ENCODE measurements around the gene SFXN4. TPM values are rescaled to one million over a fixed set of nuclear protein-coding genes. Genes with fewer than 3 reads are reported as not detected.

Gene SFXN4
- total and polyA plus RNA-seq, 2 of the 13 experiments (the other 11 are each of a cell fraction or from before 2014, with no cell fraction given): 47.7 to 64.9 TPM

DNA sequence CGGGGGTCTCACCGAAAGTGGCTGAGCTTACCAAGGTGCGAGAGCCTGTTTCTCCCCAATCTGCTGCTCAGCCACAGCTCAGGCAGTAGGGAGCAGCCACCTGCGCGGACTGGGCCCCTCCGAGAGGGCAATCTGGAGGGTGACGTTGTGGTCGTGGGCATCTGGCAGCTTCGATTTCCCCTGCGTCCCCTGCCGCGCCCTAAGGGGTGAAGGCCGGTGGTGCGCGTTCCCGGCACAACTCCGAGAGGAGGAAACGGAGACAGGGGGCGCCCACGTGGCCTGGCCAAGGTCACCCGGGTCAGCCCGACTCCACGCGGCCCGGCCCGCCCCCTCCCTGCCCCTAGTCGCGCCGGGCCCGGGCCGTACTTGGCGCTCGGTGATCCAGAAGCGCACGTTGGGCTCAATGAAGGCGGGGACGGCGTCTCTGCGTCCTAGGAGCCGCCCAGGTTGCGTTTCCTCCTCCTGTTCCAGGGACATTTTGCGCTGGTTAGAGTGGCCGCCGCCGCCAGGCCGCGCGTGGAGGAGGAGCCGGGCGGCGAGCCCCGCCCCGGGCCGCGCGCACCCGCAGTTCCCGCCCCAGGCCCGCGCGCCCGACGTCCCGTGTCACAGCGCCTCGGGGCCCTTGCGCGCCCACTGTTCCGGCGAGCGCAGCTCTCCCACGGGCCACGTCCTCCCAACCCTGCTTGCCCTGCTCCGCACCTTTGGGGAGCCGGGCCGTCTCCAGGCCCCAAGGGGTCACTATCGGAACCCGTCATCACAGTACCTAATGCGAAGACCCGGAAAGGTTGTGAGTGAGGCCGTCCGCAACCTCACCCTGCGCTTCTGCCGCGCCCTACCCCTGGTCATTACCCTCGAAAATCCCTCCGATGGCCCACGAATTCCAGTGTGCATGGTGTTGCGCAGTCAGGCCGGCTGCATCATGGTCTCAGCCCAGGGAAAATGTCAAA is at the start of gene SFXN4 (continued):
- TF ChIP-seq, protein P1, sequence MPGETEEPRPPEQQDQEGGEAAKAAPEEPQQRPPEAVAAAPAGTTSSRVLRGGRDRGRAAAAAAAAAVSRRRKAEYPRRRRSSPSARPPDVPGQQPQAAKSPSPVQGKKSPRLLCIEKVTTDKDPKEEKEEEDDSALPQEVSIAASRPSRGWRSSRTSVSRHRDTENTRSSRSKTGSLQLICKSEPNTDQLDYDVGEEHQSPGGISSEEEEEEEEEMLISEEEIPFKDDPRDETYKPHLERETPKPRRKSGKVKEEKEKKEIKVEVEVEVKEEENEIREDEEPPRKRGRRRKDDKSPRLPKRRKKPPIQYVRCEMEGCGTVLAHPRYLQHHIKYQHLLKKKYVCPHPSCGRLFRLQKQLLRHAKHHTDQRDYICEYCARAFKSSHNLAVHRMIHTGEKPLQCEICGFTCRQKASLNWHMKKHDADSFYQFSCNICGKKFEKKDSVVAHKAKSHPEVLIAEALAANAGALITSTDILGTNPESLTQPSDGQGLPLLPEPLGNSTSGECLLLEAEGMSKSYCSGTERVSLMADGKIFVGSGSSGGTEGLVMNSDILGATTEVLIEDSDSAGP (CRISPR knock-in tag; IDR thresholded peaks at IDR 0.05; ENCODE audit: borderline replicate concordance): peak; percentile 83
- TF ChIP-seq ZGPAT (CRISPR knock-in tag; IDR thresholded peaks at IDR 0.05): peak; percentile 86
- TF ChIP-seq ZBTB7B (CRISPR knock-in tag; IDR thresholded peaks at IDR 0.05): peak; percentile 63; the same call in 1 of the 2 replicates
- peak; percentile 79 for TF ChIP-seq POLR2AphosphoS5 (IDR thresholded peaks at IDR 0.05; ENCODE audit: low read depth, low read length)
- no peak for TF ChIP-seq CENPX (CRISPR knock-in tag; IDR thresholded peaks at IDR 0.05)
- peak; percentile 48; the same call in 1 of the 2 replicates for TF ChIP-seq ZNF503 (CRISPR knock-in tag; IDR thresholded peaks at IDR 0.05)
- 0 out of 2 replicates have a peak, but pooled peaks have one; percentile 68 for TF ChIP-seq ZNF543 (CRISPR knock-in tag; IDR thresholded peaks at IDR 0.05)
- peak; percentile 97 for TF ChIP-seq YEATS4 (CRISPR knock-in tag; IDR thresholded peaks at IDR 0.05; ENCODE audit: borderline replicate concordance)
- TF ChIP-seq, protein P2, sequence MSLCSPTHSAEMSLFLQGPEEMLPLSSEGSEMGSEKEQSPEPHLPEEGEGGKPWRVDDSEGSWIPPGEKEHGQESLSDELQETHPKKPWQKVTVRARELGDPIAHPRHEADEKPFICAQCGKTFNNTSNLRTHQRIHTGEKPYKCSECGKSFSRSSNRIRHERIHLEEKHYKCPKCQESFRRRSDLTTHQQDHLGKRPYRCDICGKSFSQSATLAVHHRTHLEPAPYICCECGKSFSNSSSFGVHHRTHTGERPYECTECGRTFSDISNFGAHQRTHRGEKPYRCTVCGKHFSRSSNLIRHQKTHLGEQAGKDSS (CRISPR knock-in tag; IDR thresholded peaks at IDR 0.05; ENCODE audit: borderline replicate concordance, low read depth): no peak; the same call in 1 of the 2 replicates
- TF ChIP-seq CENPT (CRISPR knock-in tag; IDR thresholded peaks at IDR 0.05; ENCODE audit: low read depth): 0 out of 2 replicates have a peak, but pooled peaks have one; percentile 16
- no peak for TF ChIP-seq HCFC1 (IDR thresholded peaks at IDR 0.05; ENCODE audit: low read depth, low read length)
- TF ChIP-seq ZNF768 (CRISPR knock-in tag; IDR thresholded peaks at IDR 0.05): peak; percentile 57; the same call in 1 of the 2 replicates
- TF ChIP-seq CENPBD1 (CRISPR knock-in tag; IDR thresholded peaks at IDR 0.05; ENCODE audit: borderline replicate concordance, low read depth): no peak
- TF ChIP-seq KAT8 (CRISPR knock-in tag; IDR thresholded peaks at IDR 0.05): peak; percentile 76; the same call in 1 of the 2 replicates
- TF ChIP-seq KMT2B (CRISPR knock-in tag; IDR thresholded peaks at IDR 0.05): peak; percentile 79
- no peak for TF ChIP-seq ZSCAN25 (CRISPR knock-in tag; IDR thresholded peaks at IDR 0.05)
- peak; percentile 41; the same call in 1 of the 2 replicates for TF ChIP-seq GATAD1 (CRISPR knock-in tag; IDR thresholded peaks at IDR 0.05)
- no peak for TF ChIP-seq SMARCE1 (IDR thresholded peaks at IDR 0.05; ENCODE audit: borderline replicate concordance)
- 0 out of 2 replicates have a peak, but pooled peaks have one; percentile 17 for TF ChIP-seq ZNF124 (CRISPR knock-in tag; IDR thresholded peaks at IDR 0.05)
- TF ChIP-seq ZNF780A (CRISPR knock-in tag; IDR thresholded peaks at IDR 0.05): no peak
- TF ChIP-seq SPEN (CRISPR knock-in tag; IDR thresholded peaks at IDR 0.05; ENCODE audit: low read depth): peak; percentile 76; the same call in 1 of the 2 replicates
- TF ChIP-seq ZSCAN30 (CRISPR knock-in tag; IDR thresholded peaks at IDR 0.05): no peak
- TF ChIP-seq, protein P3, sequence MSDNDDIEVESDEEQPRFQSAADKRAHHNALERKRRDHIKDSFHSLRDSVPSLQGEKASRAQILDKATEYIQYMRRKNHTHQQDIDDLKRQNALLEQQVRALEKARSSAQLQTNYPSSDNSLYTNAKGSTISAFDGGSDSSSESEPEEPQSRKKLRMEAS (IDR thresholded peaks at IDR 0.05): peak; percentile 99
